D721Med (cell line): ENCODE data around the gene MICAL2.

Source experiments
- DNase-seq: peaks from one replicate; pipeline ENCODE4 v3.0.0; 2011; ENCODE audit warnings: low spot score; ENCODE audit not compliant: insufficient read length
- FAIRE-seq: peaks from 2 replicates; lab custom pipeline; 2011; peaks lifted over from hg19 to GRCh38; lab: Jason Lieb, UNC
- TF ChIP-seq, protein P1 (sequence below): IDR thresholded peaks from 2 replicates; pipeline ENCODE4 v1.5.1; 2012; ENCODE audit warnings: mild to moderate bottlenecking, control low read depth; ENCODE audit not compliant: insufficient read depth; ENCODE audit errors: missing control alignments

Gene MICAL2

DNA sequence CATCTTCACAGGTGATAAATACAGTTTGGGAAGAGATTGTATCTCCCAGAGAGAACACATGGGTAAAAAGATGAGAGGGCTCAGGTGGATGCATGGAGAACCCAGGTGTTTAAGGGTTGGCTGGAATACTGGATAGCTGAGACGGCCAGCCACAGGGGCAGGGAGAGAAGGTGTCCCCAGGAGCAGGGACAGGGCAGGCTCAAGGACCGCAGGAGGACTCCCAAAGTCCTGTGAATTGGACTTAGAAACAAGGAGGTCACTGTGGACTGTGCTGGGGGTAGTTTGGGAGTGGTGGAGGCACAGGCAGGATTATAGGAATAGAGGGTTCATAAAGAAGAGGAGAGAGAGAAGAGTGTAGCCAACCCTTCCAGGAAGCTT is 163.2 kb downstream of the MICAL2 start:
- FAIRE-seq (no peak), DNase-seq (no peak)
- TF ChIP-seq, protein P1, sequence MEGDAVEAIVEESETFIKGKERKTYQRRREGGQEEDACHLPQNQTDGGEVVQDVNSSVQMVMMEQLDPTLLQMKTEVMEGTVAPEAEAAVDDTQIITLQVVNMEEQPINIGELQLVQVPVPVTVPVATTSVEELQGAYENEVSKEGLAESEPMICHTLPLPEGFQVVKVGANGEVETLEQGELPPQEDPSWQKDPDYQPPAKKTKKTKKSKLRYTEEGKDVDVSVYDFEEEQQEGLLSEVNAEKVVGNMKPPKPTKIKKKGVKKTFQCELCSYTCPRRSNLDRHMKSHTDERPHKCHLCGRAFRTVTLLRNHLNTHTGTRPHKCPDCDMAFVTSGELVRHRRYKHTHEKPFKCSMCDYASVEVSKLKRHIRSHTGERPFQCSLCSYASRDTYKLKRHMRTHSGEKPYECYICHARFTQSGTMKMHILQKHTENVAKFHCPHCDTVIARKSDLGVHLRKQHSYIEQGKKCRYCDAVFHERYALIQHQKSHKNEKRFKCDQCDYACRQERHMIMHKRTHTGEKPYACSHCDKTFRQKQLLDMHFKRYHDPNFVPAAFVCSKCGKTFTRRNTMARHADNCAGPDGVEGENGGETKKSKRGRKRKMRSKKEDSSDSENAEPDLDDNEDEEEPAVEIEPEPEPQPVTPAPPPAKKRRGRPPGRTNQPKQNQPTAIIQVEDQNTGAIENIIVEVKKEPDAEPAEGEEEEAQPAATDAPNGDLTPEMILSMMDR: no peak

DNA sequence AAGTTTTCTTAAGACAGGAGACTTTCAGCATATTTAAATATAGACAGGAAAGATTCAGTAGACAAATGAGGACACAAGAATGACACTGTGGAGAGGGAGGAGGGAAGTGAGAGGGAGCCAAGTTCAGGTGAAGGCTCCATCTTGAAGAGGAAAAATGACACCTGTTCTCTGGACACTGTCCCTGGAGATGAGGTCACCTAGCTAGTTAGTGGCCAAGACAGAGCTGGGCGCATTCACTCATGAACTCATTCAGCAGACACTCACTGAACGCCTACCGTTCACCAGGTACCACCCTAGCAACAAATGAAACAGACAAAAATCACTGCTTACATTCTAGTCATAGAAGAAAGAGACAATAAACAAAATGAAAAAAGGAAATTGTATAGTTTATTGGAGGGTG is 163.7 kb downstream of the MICAL2 start:
- TF ChIP-seq, protein P1: no peak
- FAIRE-seq (no peak), DNase-seq (no peak)

DNA sequence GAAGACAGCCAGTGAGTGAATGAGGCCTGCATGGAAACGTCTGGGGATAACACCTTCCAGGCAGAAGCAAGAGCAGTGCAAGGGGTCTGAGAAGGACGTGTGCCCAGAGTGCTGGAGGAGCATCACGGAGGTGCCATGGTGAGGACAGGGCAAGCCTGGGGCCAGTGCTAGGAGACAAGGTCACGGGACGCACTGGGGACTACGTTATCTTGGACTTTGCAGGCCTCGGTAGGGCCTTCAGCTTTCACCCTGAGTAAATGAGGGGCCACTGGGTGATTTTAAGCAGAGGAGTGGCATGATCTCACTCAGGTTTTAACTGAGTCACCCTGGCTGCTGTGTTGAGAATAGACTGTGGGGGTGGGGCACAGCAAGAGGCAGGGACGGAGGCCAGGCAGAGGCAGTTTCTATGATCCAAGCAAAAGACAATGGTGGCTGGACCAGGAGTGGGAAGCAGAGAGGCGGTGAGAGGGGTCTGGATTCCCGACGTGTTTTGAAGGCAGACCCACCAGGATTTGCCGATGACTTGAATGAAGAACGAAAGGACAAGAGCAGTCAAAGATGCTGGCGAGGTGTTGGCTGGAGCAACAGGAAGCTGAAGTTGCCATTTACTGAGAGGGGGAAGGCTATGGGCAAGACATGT is 164.3 kb downstream of the MICAL2 start:
- TF ChIP-seq, protein P1: no peak
- FAIRE-seq: no peak
- DNase-seq: no peak

DNA sequence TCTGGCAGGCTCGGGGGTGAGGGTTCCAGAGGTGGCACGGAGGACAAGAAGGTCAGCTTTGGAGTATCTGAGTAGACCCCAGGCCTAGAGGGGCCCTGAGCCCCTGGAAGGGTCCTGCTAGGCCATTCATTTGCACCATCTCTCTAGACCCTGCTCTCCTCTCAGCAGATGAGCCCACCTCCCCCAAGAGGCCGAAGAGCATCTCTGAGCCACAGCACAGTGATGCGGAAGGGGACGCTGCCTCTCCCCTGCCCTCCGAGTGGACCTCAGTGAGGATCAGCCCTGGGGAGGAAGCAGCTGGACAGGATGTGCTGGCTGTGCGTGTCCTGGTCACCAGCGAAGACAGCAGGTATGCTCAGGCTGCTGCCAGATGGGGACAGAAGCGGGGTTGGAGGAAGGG is 165.4 kb downstream of the MICAL2 start:
- no peak for DNase-seq
- no peak for FAIRE-seq
- TF ChIP-seq, protein P1: no peak

DNA sequence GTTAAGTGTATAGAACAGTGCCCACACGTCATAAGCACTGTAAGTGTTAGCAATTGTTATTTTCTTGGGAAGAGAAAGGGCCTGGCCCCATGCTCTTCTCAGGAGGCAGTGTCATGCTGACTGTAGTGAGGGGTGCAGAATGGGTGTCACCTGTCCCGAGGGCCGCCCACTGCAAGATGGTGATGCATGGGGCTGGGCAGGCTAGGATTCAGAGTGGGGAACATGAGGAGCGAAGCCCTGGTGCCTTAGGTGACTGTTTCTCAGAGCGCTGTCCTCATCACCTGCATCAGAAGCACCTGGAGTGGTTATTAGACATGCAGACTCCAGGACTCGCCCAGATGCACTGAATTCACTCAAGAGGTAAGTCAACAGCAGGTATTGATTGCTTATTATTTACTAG is 166.0 kb downstream of the MICAL2 start:
- TF ChIP-seq, protein P1: no peak
- DNase-seq: no peak
- no peak for FAIRE-seq

DNA sequence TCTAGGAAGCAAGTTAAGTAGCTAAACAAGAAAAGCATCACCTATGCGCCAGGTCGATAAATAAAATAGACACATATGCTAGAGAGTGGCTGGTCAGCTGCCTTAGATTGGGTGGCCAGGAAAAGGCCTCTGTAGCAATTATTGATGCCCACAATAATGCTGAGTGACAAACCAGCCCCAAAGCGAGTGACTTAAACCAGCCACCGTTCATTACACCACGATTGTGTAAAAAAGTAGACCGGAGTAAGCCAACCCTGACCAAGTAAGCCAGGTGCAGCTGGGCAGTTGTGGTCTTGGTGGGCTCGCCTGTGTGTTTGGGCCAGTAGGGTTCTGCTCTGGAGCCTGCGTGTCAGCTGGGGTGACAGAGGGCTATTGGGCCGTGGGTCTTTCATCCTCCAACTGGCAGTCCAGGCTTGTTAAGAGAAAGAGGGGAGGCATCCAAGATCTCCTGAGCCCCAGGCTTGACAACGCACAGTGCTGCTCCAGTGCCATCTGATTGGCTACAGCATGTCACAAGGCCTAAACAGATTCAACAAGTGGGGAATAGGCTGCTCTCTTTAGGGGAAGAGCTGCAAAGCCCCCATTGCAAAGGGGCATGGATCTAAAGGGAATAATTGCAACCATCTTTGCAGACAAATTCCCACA is 166.6 kb downstream of the MICAL2 start:
- FAIRE-seq (no peak), DNase-seq (no peak)
- TF ChIP-seq, protein P1: no peak
